Activated naive CD4-positive, alpha-beta T cell treated with anti-CD3 and anti-CD28 coated beads, Interleukin-2, amount 10 ng/mL, durations not matched to agents 7 days and 5 days (primary cell): ENCODE data around the gene ZBTB16.

Experiments
- CTCF ChIA-PET: fragments of 350-600 bp; sonication (Branson Sonifier 250); formaldehyde crosslinking; loops from one replicate; lab custom pipeline; 2021; ENCODE audit warnings: antibody characterized with exemption; lab: Charles Lee
- DNase-seq: peaks from one replicate; pipeline ENCODE4 v3.0.0-alpha.2; 2020
- H3K27ac Mint-ChIP-seq: one replicate; pipeline ENCODE4 v1.8.0; 2021; ENCODE audit warnings: mild to moderate bottlenecking, moderate library complexity, mixed read lengths
- H3K27me3 Mint-ChIP-seq: one replicate; pipeline ENCODE4 v1.8.0; 2021; ENCODE audit warnings: mild to moderate bottlenecking, mixed read lengths
- H3K36me3 Mint-ChIP-seq: one replicate; pipeline ENCODE4 v1.8.0; 2021; ENCODE audit warnings: mixed read lengths
- H3K4me1 Mint-ChIP-seq: one replicate; pipeline ENCODE4 v1.8.0; 2021; ENCODE audit warnings: mixed read lengths
- H3K4me3 Mint-ChIP-seq: one replicate; pipeline ENCODE4 v1.8.0; 2021; ENCODE audit warnings: mild to moderate bottlenecking, moderate library complexity, mixed read lengths
- H3K9me3 Mint-ChIP-seq: one replicate; pipeline ENCODE4 v1.8.0; 2021; ENCODE audit warnings: mixed read lengths

The ZBTB16 gene

GRCh38 chr11:114050258-114050927, 9.1 kb upstream of the ZBTB16 start:
- Mint-ChIP-seq H3K4me3 (no peak overlapping the region), H3K27me3 (peaks cover 55% of the 10 kb centered on the region), H3K9me3 (no peaks in the 10 kb centered on the region), H3K36me3 (no peaks in the 10 kb centered on the region), H3K4me1 (no peaks in the 10 kb centered on the region), H3K27ac (no peak overlapping the region)
- no peak for DNase-seq
- CTCF ChIA-PET: interaction anchor here (8.5 kb wide), 1 partner anchor 210 kb away, joined by 35 read pairs; no protein-coding TSS in a partner anchor

DNA sequence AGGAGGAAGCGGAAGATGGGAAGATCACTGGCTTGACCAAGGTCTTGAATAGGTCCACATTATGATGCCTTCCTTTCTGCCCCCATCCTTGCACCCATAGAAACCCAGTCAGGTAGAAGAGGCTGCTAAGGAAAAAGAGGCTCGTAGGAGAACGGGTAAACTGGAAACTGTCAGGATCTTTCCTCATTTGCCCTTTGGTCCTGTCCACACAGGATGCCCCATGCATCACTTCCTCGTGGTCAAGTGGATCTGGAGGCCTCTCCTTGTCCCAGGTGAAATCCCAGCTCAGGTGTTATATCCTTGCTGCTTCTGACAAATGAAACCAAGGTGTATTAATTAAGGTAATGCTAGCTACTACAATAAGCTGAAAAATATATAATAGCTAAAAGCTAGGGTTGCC, 8.0 kb upstream of the ZBTB16 start:
- Mint-ChIP-seq H3K27ac (no peak overlapping the region), H3K27me3 (peaks cover 66% of the 10 kb centered on the region), H3K36me3 (no peaks in the 10 kb centered on the region), H3K4me3 (no peak overlapping the region), H3K9me3 (no peaks in the 10 kb centered on the region), H3K4me1 (no peaks in the 10 kb centered on the region)
- no peak for DNase-seq
- CTCF ChIA-PET: interaction anchor here (1.2 to 1.4 kb wide), 2 partner anchors 9 to 211 kb away, joined by 3 to 4 read pairs; no protein-coding TSS in a partner anchor

DNA sequence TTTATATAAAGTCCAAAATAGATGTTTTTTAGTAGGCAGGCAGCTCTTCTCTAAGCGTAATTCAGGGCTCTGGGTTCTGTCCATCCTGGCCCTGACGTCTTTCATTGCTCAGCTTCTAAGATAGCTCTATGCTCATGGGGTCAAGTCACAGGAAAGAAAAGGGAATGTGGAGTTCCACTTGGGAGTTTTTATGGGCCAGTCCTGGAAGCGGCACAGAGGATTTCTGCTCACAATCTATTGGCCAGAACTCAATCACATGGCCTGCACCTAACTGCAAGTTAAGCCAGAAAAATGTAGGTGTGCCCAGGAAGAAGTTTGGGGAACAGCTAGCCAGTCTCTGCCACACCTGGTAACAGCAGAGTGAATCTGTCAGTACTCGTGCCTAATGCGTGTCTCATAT, 7.4 kb upstream of the ZBTB16 start:
- no peak overlapping the region for H3K27ac Mint-ChIP-seq

GRCh38 chr11:114053406-114053805, 6.1 kb upstream of the ZBTB16 start:
- CTCF ChIA-PET: no interaction called here
- H3K4me3 Mint-ChIP-seq: no peak overlapping the region

More for the DNA sequence above, 7.4 kb upstream of the ZBTB16 start:
- CTCF ChIA-PET: interaction anchor here (0.6 to 1.4 kb wide), 4 partner anchors 9 to 210 kb away, joined by 3 to 5 read pairs (median 4); no protein-coding TSS in a partner anchor
- no peak overlapping the region for H3K4me3 Mint-ChIP-seq
- no peaks in the 10 kb centered on the region for H3K36me3 Mint-ChIP-seq
- no peaks in the 10 kb centered on the region for H3K9me3 Mint-ChIP-seq
- H3K27me3 Mint-ChIP-seq: peaks cover 68% of the 10 kb centered on the region
- no peak for DNase-seq
- H3K4me1 Mint-ChIP-seq: no peaks in the 10 kb centered on the region

DNA sequence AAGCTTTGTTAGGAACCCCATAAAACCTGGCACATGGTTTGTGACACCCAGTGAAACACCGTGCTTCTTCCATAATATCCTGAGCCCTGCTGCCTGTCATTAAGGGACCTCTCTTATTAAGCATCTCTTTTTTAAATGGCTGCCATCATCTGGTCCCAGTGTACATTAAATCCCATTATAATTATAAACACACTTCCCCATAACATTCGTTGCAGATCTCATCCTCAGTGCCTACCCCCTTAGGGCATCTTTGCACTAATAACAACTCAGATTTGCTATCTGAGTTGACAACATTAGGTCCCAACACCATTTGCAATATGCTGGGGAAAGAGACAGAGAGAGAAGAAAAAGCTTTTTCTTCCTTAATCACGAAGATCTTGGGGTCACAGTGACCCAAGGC, 4.7 kb upstream of the ZBTB16 start:
- H3K27me3 Mint-ChIP-seq: peaks cover 83% of the 10 kb centered on the region
- H3K27ac Mint-ChIP-seq: no peak overlapping the region
- no peak for DNase-seq
- no peaks in the 10 kb centered on the region for H3K9me3 Mint-ChIP-seq
- peaks cover 1% of the 10 kb centered on the region for H3K36me3 Mint-ChIP-seq
- no peak overlapping the region for H3K4me3 Mint-ChIP-seq
- peaks cover 7% of the 10 kb centered on the region for H3K4me1 Mint-ChIP-seq
- CTCF ChIA-PET: interaction anchor here (1.0 kb wide), 1 partner anchor 142 kb away, joined by 3 read pairs; no protein-coding TSS in a partner anchor

More at GRCh38 chr11:114053406-114053805, 6.1 kb upstream of the ZBTB16 start:
- Mint-ChIP-seq H3K36me3 (no peaks in the 10 kb centered on the region), H3K27ac (no peak overlapping the region), H3K27me3 (peaks cover 70% of the 10 kb centered on the region), H3K9me3 (no peaks in the 10 kb centered on the region), H3K4me1 (peaks cover 3% of the 10 kb centered on the region)
- no peak for DNase-seq

DNA sequence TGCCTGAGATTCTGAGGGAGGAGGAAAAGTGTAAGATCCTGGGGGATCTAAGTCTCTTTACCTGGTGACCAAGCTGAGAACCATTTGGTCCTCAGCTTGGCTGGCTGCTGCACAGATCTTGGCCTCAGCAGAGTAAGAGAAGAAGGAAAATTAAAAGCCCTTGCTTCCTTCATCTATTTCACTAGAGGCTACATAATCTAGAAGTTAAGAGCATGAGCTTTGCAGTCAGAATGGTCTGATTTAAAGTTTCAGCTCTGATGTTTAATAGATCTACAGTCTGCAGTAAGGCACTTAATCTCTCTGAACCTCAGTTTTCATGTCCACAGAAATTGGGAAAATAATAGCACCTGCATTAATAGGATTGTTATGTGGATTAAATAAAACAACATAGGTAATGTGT, 3.1 kb upstream of the ZBTB16 start:
- H3K4me3 Mint-ChIP-seq: no peak overlapping the region
- H3K27ac Mint-ChIP-seq: no peak overlapping the region
- H3K27me3 Mint-ChIP-seq: peaks cover 85% of the 10 kb centered on the region
- no peaks in the 10 kb centered on the region for H3K9me3 Mint-ChIP-seq
- DNase-seq: no peak
- H3K4me1 Mint-ChIP-seq: peaks cover 13% of the 10 kb centered on the region
- CTCF ChIA-PET: interaction anchor here (0.5 to 6.2 kb wide), 2 partner anchors 50 to 204 kb away, joined by 4 to 53 read pairs; no protein-coding TSS in a partner anchor
- peaks cover 1% of the 10 kb centered on the region for H3K36me3 Mint-ChIP-seq

- Mint-ChIP-seq H3K4me3 (no peak overlapping the region), H3K27ac (no peak overlapping the region), H3K9me3 (no peaks in the 10 kb centered on the region), H3K27me3 (peaks cover 87% of the 10 kb centered on the region), H3K4me1 (peaks cover 13% of the 10 kb centered on the region), H3K36me3 (peaks cover 1% of the 10 kb centered on the region)
- CTCF ChIA-PET: interaction anchor here (6.2 kb wide), 1 partner anchor 204 kb away, joined by 53 read pairs; no protein-coding TSS in a partner anchor
- no peak for DNase-seq
These were observed 2.4 kb upstream of the ZBTB16 start for GRCh38 chr11:114057147-114057546.

DNA sequence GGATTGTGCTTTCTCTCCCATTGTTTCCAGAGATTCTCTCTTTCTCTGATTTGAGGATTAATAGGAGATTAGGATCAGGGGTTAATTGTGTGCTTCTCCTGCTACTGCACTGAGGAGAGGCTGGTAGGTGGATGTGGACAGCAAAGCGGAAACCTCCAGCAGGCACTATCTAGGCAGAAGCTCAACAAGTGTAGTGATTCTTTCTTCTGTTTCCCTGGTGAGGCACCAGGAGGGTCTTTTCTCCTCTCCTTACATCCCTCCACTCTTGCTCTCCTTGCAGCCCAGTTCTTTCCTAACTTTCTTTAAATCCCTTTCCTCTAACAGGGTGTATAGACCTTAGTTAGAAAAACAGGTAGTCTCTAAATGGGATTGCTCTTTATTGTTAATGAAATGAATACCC, 1.9 kb upstream of the ZBTB16 start:
- Mint-ChIP-seq H3K27ac (no peak overlapping the region), H3K27me3 (peaks cover 87% of the 10 kb centered on the region), H3K36me3 (peaks cover 1% of the 10 kb centered on the region), H3K4me3 (no peak overlapping the region), H3K9me3 (no peaks in the 10 kb centered on the region), H3K4me1 (peaks cover 13% of the 10 kb centered on the region)
- CTCF ChIA-PET: interaction anchor here (1.4 to 6.2 kb wide), 2 partner anchors 139 to 203 kb away, joined by 3 to 53 read pairs; no protein-coding TSS in a partner anchor
- DNase-seq: no peak

DNA sequence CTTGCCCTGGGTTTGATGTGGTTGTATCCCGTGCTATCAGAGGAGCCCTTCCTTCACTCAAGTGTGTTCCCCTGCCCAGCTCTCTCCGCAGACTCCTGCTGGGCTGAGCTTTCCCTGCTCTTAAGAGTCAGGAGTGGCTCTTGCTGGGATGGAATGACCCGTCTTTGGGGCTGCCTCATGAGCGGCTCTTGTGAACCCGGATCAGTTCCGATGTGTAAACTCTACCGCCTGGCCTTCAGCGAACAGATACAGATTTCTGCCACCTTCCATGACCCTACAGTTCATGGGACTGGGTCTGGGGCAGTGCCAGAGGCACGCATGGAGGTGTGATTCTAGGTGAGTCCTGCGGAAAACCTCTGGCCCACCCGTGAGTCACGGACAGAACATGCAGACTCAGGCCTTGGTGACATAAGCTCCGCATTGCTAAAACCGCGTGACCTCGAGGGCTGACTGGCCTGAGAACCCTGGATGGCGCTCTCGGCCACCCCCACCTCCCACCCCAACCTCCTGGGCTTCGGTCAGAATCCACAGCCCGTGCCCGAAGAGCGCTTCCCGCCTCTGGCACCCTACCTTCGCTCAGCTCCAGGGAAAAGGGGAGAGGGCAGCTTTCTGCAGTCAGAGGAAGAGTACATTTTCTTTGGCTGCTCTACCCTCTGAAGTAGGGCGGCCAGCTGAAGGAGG, 1.3 kb upstream of the ZBTB16 start:
- Mint-ChIP-seq H3K27ac (no peak overlapping the region), H3K9me3 (no peaks in the 10 kb centered on the region), H3K4me3 (peak overlapping the region; percentile 12)

DNA sequence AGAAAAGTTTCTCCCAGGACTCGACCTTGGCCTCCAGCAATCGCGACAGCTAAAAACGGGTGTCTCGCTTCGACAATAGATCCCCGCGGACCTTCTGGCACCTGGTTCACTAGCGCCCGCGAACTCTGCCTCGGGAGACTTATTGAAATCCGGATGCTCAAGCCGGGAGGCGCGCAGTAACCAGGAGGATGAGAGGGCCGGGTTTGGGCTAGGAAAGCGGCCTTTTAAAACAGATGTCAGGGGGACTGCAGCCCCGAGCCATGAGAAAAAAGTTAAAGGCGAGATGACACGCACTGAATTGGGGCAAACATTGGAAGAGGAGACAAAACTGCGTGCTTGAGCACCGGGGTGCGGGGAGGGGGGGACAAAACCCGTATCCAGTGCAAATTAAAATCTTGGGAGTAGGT, 637 bp upstream of the ZBTB16 start:
- Mint-ChIP-seq H3K9me3 (no peaks in the 10 kb centered on the region), H3K36me3 (peaks cover 1% of the 10 kb centered on the region), H3K27me3 (peaks cover 96% of the 10 kb centered on the region), H3K27ac (no peak overlapping the region), H3K4me1 (peaks cover 13% of the 10 kb centered on the region), H3K4me3 (peak overlapping the region; percentile 82)
- CTCF ChIA-PET: interaction anchor here (0.8 to 6.2 kb wide), 3 partner anchors 114 to 202 kb away, joined by 3 to 53 read pairs (median 3); no protein-coding TSS in a partner anchor
- DNase-seq: peak; percentile 27

More for the DNA sequence above, 1.3 kb upstream of the ZBTB16 start:
- CTCF ChIA-PET: interaction anchor here (0.8 to 6.2 kb wide), 3 partner anchors 114 to 203 kb away, joined by 3 to 53 read pairs (median 3); no protein-coding TSS in a partner anchor
- Mint-ChIP-seq H3K27me3 (peaks cover 92% of the 10 kb centered on the region), H3K4me1 (peaks cover 13% of the 10 kb centered on the region), H3K36me3 (peaks cover 1% of the 10 kb centered on the region)
- DNase-seq: no peak

DNA sequence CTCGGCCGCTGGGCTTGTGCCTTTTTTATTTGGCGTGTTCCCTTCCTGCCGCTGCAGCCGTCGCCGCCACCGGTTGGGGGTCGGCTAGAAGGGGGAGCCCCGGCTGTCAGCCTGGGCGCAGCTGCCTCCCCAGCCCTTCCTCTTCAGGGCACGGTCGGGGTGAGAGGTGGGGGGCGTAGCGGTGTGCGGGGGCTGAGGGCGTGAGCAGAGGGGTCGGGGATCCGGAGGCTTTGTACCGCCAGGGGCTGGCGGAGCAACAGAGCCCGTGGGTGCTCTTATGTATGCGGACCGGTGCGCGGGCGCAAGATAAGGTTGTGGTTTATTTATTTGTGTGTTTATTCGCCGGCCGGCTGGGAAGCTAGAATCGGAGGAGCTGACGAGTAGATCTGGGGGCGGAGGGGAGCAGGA, 477 bp downstream of the ZBTB16 start:
- H3K4me3 Mint-ChIP-seq: peak overlapping the region; percentile 85
- peaks cover 100% of the 10 kb centered on the region for H3K27me3 Mint-ChIP-seq
- H3K4me1 Mint-ChIP-seq: peaks cover 14% of the 10 kb centered on the region
- H3K36me3 Mint-ChIP-seq: peaks cover 1% of the 10 kb centered on the region
- peak; percentile 50 for DNase-seq
- CTCF ChIA-PET: interaction anchor here (0.7 to 6.2 kb wide), 11 partner anchors 12 to 205 kb away, joined by 3 to 53 read pairs (median 4); no protein-coding TSS in a partner anchor
- H3K27ac Mint-ChIP-seq: peak overlapping the region; percentile 1
- no peaks in the 10 kb centered on the region for H3K9me3 Mint-ChIP-seq

- Mint-ChIP-seq H3K4me1 (peaks cover 15% of the 10 kb centered on the region), H3K9me3 (no peaks in the 10 kb centered on the region), H3K27ac (no peak overlapping the region), H3K36me3 (peaks cover 1% of the 10 kb centered on the region), H3K27me3 (peaks cover 96% of the 10 kb centered on the region), H3K4me3 (peak overlapping the region; percentile 85)
- CTCF ChIA-PET: interaction anchor here (0.7 to 6.2 kb wide), 11 partner anchors 12 to 204 kb away, joined by 3 to 53 read pairs (median 4); no protein-coding TSS in a partner anchor
- DNase-seq: peak; percentile 49
These were observed 1.0 kb downstream of the ZBTB16 start for GRCh38 chr11:114060392-114061047.

GRCh38 chr11:114061048-114061680, 1.7 kb downstream of the ZBTB16 start:
- H3K9me3 Mint-ChIP-seq: no peaks in the 10 kb centered on the region
- DNase-seq: no peak
- peak overlapping the region; percentile 85 for H3K4me3 Mint-ChIP-seq
- CTCF ChIA-PET: interaction anchor here (1.1 to 6.2 kb wide), 7 partner anchors 13 to 204 kb away, joined by 3 to 53 read pairs (median 4); no protein-coding TSS in a partner anchor
- H3K27ac Mint-ChIP-seq: no peak overlapping the region
- H3K27me3 Mint-ChIP-seq: peaks cover 90% of the 10 kb centered on the region
- peaks cover 15% of the 10 kb centered on the region for H3K4me1 Mint-ChIP-seq
- H3K36me3 Mint-ChIP-seq: peaks cover 1% of the 10 kb centered on the region
